EH (cell line): ENCODE measurements around the gene SLFNL1.

Source experiments
- DNase-seq: peaks from one replicate; pipeline ENCODE4 v3.0.0-alpha.2; 2015; ENCODE audit warnings: low read depth

Gene SLFNL1

GRCh38 chr1:41020109-41020576 lies 1.4 kb downstream of the SLFNL1 start:
- no peak for DNase-seq

DNA sequence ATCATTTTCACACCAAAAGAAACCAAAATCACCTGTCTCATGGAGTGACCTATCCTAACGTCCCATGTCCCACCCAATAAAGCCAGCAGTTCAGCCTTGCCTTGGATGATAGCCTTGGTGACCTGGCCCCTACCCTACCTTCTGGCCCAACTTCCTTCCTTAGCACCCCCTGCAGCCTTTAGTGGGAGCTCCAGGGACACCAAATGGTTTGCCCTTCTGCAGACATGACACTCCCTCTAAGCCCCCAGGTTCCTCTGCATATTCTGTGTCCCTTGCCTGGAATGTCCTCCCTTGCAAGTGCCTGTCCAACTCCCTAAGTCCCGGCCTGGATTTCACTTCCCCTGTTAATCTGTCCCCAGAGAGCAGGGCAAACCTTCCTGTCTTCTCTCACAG lies 2.2 kb downstream of the SLFNL1 start:
- DNase-seq = no peak

GRCh38 chr1:41018018-41018410 lies 3.5 kb downstream of the SLFNL1 start:
- no peak for DNase-seq

GRCh38 chr1:41017141-41018017 lies 4.1 kb downstream of the SLFNL1 start:
- no peak for DNase-seq

DNA sequence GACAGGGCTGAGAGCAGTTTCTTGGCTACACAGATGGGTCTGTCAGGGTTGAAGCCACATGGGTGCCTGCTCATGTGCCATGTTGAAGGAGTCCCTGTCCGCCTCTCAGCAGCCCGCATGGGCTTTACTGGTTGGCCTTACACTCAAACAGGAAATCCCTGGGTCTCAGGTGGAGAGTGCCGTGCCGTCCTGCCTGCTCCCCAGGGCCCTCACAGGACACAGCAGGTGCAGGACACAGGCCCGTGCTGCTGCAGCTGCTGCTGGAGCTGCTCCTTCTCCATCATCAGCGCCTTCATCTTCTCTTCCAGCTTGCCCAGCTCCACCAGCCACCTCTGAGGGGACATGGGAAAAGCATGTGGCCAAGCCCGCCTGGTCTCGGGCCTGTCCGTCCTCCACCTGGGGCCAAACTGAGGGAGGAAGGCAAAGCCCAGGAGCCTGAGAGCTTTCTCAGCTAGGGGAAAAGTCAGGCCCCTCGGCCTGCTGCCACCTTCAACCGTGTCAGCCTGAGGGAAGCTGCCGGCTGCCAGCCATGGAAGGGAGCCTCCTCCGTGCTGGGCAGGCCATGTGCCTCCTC lies 5.5 kb downstream of the SLFNL1 start:
- no peak for DNase-seq

GRCh38 chr1:41015281-41015896 lies 6.1 kb downstream of the SLFNL1 start:
- DNase-seq = no peak

DNA sequence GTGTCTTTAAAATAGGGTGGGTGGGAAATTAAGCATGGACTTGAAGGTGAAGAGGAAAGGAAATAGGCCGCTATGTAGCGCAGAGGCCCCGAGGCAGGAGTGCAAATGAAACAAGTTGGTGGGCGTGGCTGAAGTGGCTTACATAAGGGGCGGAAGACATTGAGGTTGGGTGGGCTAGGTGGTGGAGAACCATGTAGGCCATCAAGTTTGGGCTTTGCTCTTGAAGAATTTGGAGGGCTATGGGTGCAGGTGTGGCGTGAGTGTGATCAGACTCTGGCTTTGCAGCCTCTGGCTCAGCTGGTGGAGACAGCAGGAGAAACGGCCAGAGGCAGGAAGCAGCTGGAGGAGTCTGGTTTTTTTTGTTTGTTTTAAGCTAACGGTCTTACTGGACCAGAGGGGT lies 6.7 kb downstream of the SLFNL1 start:
- no peak for DNase-seq

DNA sequence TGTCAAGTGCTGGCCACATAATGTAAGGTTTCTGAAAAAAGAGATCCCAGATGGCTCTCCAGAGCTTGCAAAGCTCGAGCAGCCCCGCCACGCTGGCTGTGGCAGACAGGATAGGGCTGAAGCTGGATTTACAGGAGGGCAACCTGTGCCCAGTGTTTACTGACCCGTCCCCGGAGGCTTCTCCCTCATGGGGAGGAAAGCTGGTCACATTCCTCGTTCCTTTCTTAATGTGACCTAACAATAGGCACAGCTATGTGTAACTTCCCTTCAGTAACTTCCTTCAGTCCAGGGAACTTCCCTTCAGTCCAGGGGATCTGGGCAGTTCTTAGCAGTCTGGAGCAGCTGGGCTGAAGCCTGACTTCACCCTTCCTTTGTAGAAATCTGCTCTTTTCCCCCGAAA lies 7.7 kb downstream of the SLFNL1 start:
- no peak for DNase-seq

DNA sequence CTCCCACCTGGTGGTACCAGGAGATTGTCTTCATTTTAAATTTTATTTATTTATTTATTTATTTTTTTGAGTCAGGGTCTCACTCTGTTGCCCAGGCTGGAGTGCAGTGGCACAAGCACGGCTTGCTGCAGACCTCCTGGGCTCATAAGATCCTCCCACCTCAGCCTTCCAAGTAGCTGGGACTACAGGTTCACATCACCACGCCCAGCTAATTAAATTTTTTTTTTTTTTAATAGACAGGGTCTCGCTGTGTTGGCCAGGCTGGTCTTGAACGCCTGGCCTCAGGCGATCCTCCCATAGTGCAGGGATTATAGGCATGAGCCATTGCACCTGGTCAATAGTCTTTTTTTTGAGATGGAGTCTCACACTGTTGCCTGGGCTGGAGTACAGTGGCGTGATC lies 8.5 kb downstream of the SLFNL1 start:
- DNase-seq = no peak

DNA sequence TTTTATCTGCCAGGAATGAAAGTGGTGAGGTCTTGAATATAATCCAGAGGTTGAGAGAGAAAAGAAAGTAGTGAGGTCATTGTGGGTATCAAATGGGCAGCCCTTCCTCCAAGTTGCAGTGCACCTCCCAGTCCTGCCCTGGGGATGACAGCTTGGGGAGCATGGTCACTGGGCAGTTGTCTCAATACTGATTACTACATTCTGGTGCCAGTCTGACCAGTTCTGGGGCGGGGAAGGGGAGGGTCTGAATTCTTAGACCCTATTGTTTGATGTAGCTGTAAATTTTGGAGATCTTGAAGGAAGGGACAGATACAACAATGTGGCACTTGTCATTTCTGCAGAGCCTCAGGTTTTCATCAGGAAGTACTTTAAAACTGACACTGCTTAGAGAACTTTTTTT lies 11.2 kb downstream of the SLFNL1 start:
- no peak for DNase-seq

- DNase-seq = no peak
These were observed 12.1 kb downstream of the SLFNL1 start for GRCh38 chr1:41009466-41009865.

DNA sequence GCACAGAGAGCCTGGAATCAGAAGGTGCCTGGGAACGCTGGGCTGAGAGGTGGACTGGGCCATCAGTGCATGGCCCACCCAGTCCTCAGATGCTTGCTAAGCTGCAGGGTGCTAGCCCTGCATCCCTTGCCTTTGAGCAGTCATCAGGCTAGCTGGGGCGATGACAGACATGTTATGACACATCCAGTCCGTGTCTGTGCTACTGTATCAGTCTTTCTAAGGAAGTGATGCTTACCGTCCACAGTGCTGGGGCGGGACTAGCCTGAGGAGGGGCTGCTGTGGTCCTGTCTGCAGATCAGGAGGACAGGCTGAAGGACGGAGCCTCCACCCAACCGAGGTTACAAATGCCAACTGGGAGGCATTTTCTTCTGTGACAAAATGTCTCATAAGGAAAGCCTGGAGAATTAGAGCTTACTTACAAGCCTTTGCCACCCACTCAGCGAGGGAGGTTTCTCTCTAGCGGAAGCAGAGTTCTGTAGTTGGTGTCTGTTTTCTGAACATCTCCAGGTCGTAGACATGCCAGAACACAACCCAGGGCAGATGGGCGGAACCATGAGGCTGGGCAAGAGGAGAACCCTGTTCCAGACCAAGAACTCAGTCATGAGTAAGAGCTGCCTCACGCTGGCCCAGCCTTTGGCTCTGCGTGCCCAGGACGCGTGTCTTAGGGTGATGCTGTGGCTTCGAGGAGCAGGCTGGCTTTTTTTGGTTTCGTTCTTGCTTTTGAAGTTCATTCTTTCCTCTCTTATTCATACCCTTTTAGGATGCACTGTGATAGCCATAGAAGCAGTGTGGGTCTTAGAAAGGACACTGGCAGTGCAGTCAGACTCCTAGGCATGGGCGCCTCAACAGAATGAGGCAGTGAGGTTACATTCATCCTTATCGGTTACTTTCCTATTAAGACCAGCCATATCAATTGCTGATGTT lies 14.3 kb downstream of the SLFNL1 start:
- DNase-seq = peak; percentile 35

DNA sequence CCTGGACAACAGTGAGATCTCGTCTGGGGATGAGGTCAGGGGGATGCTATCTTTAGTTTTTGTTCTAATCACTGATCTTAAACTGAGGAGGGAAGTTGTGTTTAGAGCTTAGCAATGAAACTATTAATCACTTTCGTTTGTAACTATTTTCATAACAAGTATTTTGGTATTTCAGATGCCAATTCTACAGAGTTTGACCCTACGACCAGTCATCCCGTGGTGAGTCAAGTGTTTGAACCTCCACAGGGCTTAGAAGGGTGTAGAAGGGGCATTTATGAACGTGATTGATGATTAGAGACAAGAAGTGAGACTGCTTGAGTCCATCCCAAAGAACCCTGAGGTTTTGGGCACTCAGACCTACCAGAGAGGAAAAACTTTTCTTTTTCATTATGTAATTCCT lies 15.6 kb downstream of the SLFNL1 start:
- DNase-seq = peak; percentile 33

- DNase-seq = peak; percentile 100
These were observed 17.8 kb downstream of the SLFNL1 start for GRCh38 chr1:41003640-41004220.

- DNase-seq = no peak
These were observed 18.3 kb downstream of the SLFNL1 start for GRCh38 chr1:41003127-41003639.

DNA sequence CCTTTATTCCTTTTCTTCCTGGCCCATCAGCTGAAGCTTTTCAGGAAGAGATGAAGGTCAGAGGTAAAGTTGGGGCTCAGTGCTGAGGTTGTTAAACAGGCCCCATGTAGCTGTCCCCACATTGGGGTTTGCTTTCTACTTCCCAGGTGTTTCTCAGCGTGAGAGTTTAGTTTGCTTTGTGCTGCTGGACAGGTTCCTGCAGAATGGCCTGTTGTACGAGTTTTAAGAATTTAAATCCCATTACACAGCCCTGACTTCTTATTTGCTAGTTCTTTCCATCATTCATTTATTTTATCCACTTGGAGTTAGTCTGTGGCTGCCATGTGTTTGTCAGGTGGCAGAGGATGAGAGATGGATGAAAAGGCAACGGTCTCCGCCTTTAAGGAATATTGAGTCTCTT lies 22.9 kb downstream of the SLFNL1 start:
- no peak for DNase-seq

- DNase-seq = no peak
These were observed 24.4 kb downstream of the SLFNL1 start for GRCh38 chr1:40997096-40997495.

DNA sequence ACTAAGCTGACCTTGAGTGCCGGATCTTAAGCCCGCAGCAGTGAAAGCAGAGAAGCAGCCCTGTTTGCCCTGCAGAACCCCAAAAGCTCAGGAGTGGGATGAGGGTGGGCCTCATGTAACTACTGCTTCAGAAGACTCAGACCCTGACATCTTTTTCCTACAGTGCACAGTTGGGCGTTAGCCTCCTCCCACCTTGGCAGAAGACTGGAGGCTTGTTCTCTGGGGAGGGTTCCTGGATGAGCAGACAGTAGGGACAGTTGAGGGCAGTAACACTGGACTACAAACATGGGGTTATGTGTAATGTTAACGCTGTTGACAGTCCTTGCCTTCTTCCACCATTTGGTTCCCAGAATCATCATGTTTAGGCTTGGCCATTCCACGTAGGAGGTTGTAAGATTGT lies 32.5 kb downstream of the SLFNL1 start:
- DNase-seq = no peak

DNA sequence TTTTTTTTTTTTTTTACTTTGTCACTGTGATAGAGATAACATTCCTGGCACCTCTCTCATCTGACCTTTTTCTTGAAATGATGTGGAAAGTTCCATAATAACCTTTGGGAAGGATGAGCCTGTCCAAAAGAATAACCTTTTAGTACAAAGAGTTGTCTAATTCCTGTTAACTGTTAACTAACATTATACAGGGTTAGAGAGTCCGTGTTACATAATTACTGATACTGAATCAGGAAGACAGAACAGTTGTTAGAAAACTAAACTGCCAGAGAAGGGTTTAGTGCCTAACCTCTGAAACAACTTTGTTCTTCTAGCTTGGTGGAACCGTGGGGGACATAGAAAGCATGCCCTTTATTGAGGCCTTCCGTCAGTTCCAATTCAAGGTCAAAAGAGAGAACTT lies 33.2 kb downstream of the SLFNL1 start:
- DNase-seq = no peak

- DNase-seq = no peak
These were observed 33.9 kb downstream of the SLFNL1 start for GRCh38 chr1:40987439-40988276.

- peak; percentile 36 for DNase-seq
These were observed 34.6 kb downstream of the SLFNL1 start for GRCh38 chr1:40986956-40987355.
